Measurements from ENCODE around the gene CCDC117. TPM values are rescaled to one million over a fixed set of nuclear protein-coding genes. Genes with fewer than 3 reads are reported as not detected.

The CCDC117 gene
- total and polyA plus RNA-seq, 4 donors = 8.1 to 24.0 (median 16.2) TPM

DNA sequence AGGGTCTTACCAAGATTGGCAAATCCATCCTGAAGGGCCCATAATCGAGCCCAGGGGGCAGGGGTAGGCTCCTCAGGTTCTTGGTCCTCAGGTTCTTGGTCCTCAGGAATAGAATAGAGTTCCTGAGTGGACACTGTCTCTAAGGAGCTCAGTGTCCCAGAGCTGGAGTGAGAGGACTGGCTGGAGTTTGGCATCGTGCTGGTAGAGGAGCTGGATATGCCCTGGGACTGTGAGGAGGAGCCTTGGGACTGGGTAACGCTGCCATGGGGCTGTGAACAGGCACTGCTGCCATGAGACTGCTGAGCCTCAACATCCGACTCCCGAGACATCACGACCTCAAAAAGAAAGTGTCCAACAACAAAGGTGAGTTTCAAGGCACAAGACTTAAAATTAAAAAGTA is 38.1 kb upstream of the CCDC117 start:
- Histone ChIP-seq H3K27me3 (ENCODE audit: control insufficient read depth in 4 of 4, insufficient read depth in 4 of 4, low read length in 3 of 4) (no peaks in the 10 kb centered on the region), H3K4me1 (ENCODE audit: control insufficient read depth in 4 of 4, insufficient read depth in 4 of 4, low read length in 3 of 4) (no peaks in the 10 kb centered on the region), H3K36me3 (ENCODE audit: control insufficient read depth in 4 of 4, insufficient read depth in 3 of 4, low read depth in 1 of 4, low read length in 3 of 4) (no peaks in the 10 kb centered on the region), H3K9me3 (ENCODE audit: control insufficient read depth in 4 of 4, low read length in 3 of 4) (no peaks in the 10 kb centered on the region), H3K9ac (ENCODE audit: low read depth in 1 of 2, low read length in 2 of 2) (no peak overlapping the region), H3K27ac (ENCODE audit: low read depth in 1 of 2, low read length in 2 of 2) (no peak overlapping the region), H3K4me3 (ENCODE audit: low read depth in 1 of 3, low read length in 3 of 3) (no peak overlapping the region)
- DNase-seq (ENCODE audit: low spot score) = no peak
- TF ChIP-seq HNF4G (IDR thresholded peaks at IDR 0.05) (no peak), NR2F2 (IDR thresholded peaks at IDR 0.05) (no peak), EGR1 (IDR thresholded peaks at IDR 0.05; ENCODE audit: low read depth in 2 of 2) (no peak), YY1 (IDR thresholded peaks at IDR 0.05) (no peak), REST (IDR thresholded peaks at IDR 0.05) (no peak), GABPA (IDR thresholded peaks at IDR 0.05 in 1 of 2, conservative IDR thresholded peaks at IDR 0.05 in 1 of 2) (no peak), CTCF (IDR thresholded peaks at IDR 0.05; ENCODE audit: low read depth, low read length, missing input control) (no peak), FOXA1 (IDR thresholded peaks at IDR 0.05) (no peak), HNF4A (conservative IDR thresholded peaks at IDR 0.05) (no peak), TAF1 (conservative IDR thresholded peaks at IDR 0.05) (no peak), ZBTB33 (IDR thresholded peaks at IDR 0.05) (no peak), RXRA (IDR thresholded peaks at IDR 0.05) (no peak), SP1 (IDR thresholded peaks at IDR 0.05) (no peak), ATF3 (IDR thresholded peaks at IDR 0.05) (no peak), RAD21 (IDR thresholded peaks at IDR 0.05) (no peak), FOXA2 (IDR thresholded peaks at IDR 0.05) (no peak), JUND (IDR thresholded peaks at IDR 0.05) (no peak)
- TF ChIP-seq, protein P1, sequence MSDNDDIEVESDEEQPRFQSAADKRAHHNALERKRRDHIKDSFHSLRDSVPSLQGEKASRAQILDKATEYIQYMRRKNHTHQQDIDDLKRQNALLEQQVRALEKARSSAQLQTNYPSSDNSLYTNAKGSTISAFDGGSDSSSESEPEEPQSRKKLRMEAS (IDR thresholded peaks at IDR 0.05) = no peak
- WGBS = 96% methylated on average over 6 of the region's 6 CpGs

Data from liver (tissue), 9 donors.